Measurements from ENCODE around the gene XRCC4. TPM values are rescaled to one million over a fixed set of nuclear protein-coding genes. Genes with fewer than 3 reads are reported as not detected.

Gene XRCC4
- total RNA-seq, 1 donor from 2014 or later: 15.5 TPM

GRCh38 chr5:83179966-83180365 is 102.6 kb downstream of the XRCC4 start:
- H2AFZ ChIP-seq (ENCODE audit: low read depth, low read length): no peak overlapping the region
- no peak overlapping the region for H3K4me3 ChIP-seq (ENCODE audit: insufficient read depth, low read depth, low read length)
- no peaks in the 10 kb centered on the region for H3K4me1 Mint-ChIP-seq (ENCODE audit: low read depth, unreplicated experiment)
- no peak for TF ChIP-seq CTCF (IDR thresholded peaks at IDR 0.05; ENCODE audit: insufficient read depth, low read depth, low read length)
- TF ChIP-seq EZH2 (IDR thresholded peaks at IDR 0.05; ENCODE audit: insufficient read depth, low read length): no peak
- DNase-seq (ENCODE audit: low read depth) (peak; percentile 70), FAIRE-seq (no peak)
- no peak overlapping the region for H3K27ac ChIP-seq (ENCODE audit: low read depth, low read length)
- no peaks in the 10 kb centered on the region for H3K36me3 ChIP-seq (ENCODE audit: insufficient read depth, low read length)
- no peaks in the 10 kb centered on the region for H3K27me3 Mint-ChIP-seq (ENCODE audit: low read depth, unreplicated experiment)
- no peak overlapping the region for H3K4me3 Mint-ChIP-seq (ENCODE audit: unreplicated experiment)
- H3K27me3 ChIP-seq (ENCODE audit: insufficient read depth, low read length): no peaks in the 10 kb centered on the region
- no peak overlapping the region for H3K4me2 ChIP-seq (ENCODE audit: low read length)
- H3K9ac ChIP-seq (ENCODE audit: low read length): no peak overlapping the region
- H3K79me2 ChIP-seq (ENCODE audit: insufficient read depth, low read length): no peaks in the 10 kb centered on the region
- H3K36me3 Mint-ChIP-seq (ENCODE audit: low read depth, unreplicated experiment): no peaks in the 10 kb centered on the region
- no peaks in the 10 kb centered on the region for H3K4me1 ChIP-seq (ENCODE audit: insufficient read depth, low read length)
- H4K20me1 ChIP-seq (ENCODE audit: insufficient read depth, low read length): no peaks in the 10 kb centered on the region
- H3K9me3 Mint-ChIP-seq (ENCODE audit: unreplicated experiment): no peaks in the 10 kb centered on the region
- H3K27ac Mint-ChIP-seq (ENCODE audit: unreplicated experiment): no peak overlapping the region
- H3K9me3 ChIP-seq (ENCODE audit: insufficient read depth, low read depth, low read length): no peaks in the 10 kb centered on the region

GRCh38 chr5:83184534-83184933 is 107.2 kb downstream of the XRCC4 start:
- FAIRE-seq: peak; percentile 52
- no peaks in the 10 kb centered on the region for H3K9me3 ChIP-seq (ENCODE audit: insufficient read depth, low read depth, low read length)
- no peaks in the 10 kb centered on the region for H3K4me1 Mint-ChIP-seq (ENCODE audit: low read depth, unreplicated experiment)
- H3K36me3 Mint-ChIP-seq (ENCODE audit: low read depth, unreplicated experiment): no peaks in the 10 kb centered on the region
- H4K20me1 ChIP-seq (ENCODE audit: insufficient read depth, low read length): no peaks in the 10 kb centered on the region
- H3K27ac ChIP-seq (ENCODE audit: low read depth, low read length): no peak overlapping the region
- H3K4me2 ChIP-seq (ENCODE audit: low read length): no peak overlapping the region
- no peaks in the 10 kb centered on the region for H3K27me3 Mint-ChIP-seq (ENCODE audit: low read depth, unreplicated experiment)
- H3K9ac ChIP-seq (ENCODE audit: low read length): no peak overlapping the region
- H3K4me1 ChIP-seq (ENCODE audit: insufficient read depth, low read length): no peaks in the 10 kb centered on the region
- H3K79me2 ChIP-seq (ENCODE audit: insufficient read depth, low read length): no peaks in the 10 kb centered on the region
- no peak overlapping the region for H3K27ac Mint-ChIP-seq (ENCODE audit: unreplicated experiment)
- H3K4me3 ChIP-seq (ENCODE audit: insufficient read depth, low read depth, low read length): no peak overlapping the region
- no peaks in the 10 kb centered on the region for H3K9me3 Mint-ChIP-seq (ENCODE audit: unreplicated experiment)
- H3K4me3 Mint-ChIP-seq (ENCODE audit: unreplicated experiment): no peak overlapping the region
- no peak for TF ChIP-seq EZH2 (IDR thresholded peaks at IDR 0.05; ENCODE audit: insufficient read depth, low read length)
- no peak for TF ChIP-seq CTCF (IDR thresholded peaks at IDR 0.05; ENCODE audit: insufficient read depth, low read depth, low read length)
- no peaks in the 10 kb centered on the region for H3K36me3 ChIP-seq (ENCODE audit: insufficient read depth, low read length)
- no peak for DNase-seq (ENCODE audit: low read depth)
- H3K27me3 ChIP-seq (ENCODE audit: insufficient read depth, low read length): no peaks in the 10 kb centered on the region
- H2AFZ ChIP-seq (ENCODE audit: low read depth, low read length): no peak overlapping the region

GRCh38 chr5:83192947-83193346 is 115.6 kb downstream of the XRCC4 start:
- Histone ChIP-seq H3K36me3 (ENCODE audit: insufficient read depth, low read length) (no peaks in the 10 kb centered on the region), H2AFZ (ENCODE audit: low read depth, low read length) (no peak overlapping the region), H3K9ac (ENCODE audit: low read length) (no peak overlapping the region), H3K79me2 (ENCODE audit: insufficient read depth, low read length) (no peaks in the 10 kb centered on the region), H3K27me3 (ENCODE audit: insufficient read depth, low read length) (no peaks in the 10 kb centered on the region), H3K4me1 (ENCODE audit: insufficient read depth, low read length) (no peaks in the 10 kb centered on the region), H3K27ac (ENCODE audit: low read depth, low read length) (no peak overlapping the region), H4K20me1 (ENCODE audit: insufficient read depth, low read length) (no peaks in the 10 kb centered on the region), H3K4me3 (ENCODE audit: insufficient read depth, low read depth, low read length) (no peak overlapping the region), H3K9me3 (ENCODE audit: insufficient read depth, low read depth, low read length) (no peaks in the 10 kb centered on the region), H3K4me2 (ENCODE audit: low read length) (no peak overlapping the region)
- H3K36me3 Mint-ChIP-seq (ENCODE audit: low read depth, unreplicated experiment): no peaks in the 10 kb centered on the region
- no peaks in the 10 kb centered on the region for H3K27me3 Mint-ChIP-seq (ENCODE audit: low read depth, unreplicated experiment)
- no peaks in the 10 kb centered on the region for H3K4me1 Mint-ChIP-seq (ENCODE audit: low read depth, unreplicated experiment)
- TF ChIP-seq CTCF (IDR thresholded peaks at IDR 0.05; ENCODE audit: insufficient read depth, low read depth, low read length) (no peak), EZH2 (IDR thresholded peaks at IDR 0.05; ENCODE audit: insufficient read depth, low read length) (no peak)
- DNase-seq (ENCODE audit: low read depth) (no peak), FAIRE-seq (no peak)
- H3K4me3 Mint-ChIP-seq (ENCODE audit: unreplicated experiment): no peak overlapping the region
- no peaks in the 10 kb centered on the region for H3K9me3 Mint-ChIP-seq (ENCODE audit: unreplicated experiment)
- no peak overlapping the region for H3K27ac Mint-ChIP-seq (ENCODE audit: unreplicated experiment)

Data from astrocyte (in vitro differentiated cells and primary cell).